Right ventricle myocardium superior (tissue), 1 donor: Measurements from ENCODE around the gene MT1E. TPM values are rescaled to one million over a fixed set of nuclear protein-coding genes. Genes with fewer than 3 reads are reported as not detected.

Experiments
- ATAC-seq: fragments of 200-7000 bp; cut with Tn5 transposase; one replicate; pipeline ENCODE4 v1.9.1; 2020; ENCODE audit warnings: mild to moderate bottlenecking; ENCODE audit not compliant: poor library complexity
- DNase-seq: peaks from one replicate; pipeline ENCODE4 v3.0.0-alpha.2; 2020
- intact Hi-C: fragments of 100-400 bp; cut with DNase I; formaldehyde crosslinking; loops from one replicate; pipeline ENCODE4 v1.11.2; 2022
- total RNA-seq: library from RNA; stranded (reverse); fragmentation: NEBNext Ultra II Directional; extraction: Animal tissue kit (Norgen Biotek cat#: 25700); gene quantifications from one replicate; pipeline ENCODE4 v1.2.1, GENCODE V29; 2021
- donor health status: DM: no; HTN: yes; CAD: no; lungs with severe emphysema.

Gene MT1E
- total RNA-seq, 1 donor from 2014 or later = 109 TPM

GRCh38 chr16:56605475-56605874 lies 20.1 kb upstream of the MT1E start:
- DNase-seq (no peak), ATAC-seq (no peak)
- intact Hi-C loops = no loop called here

- no peak for ATAC-seq
- no peak for DNase-seq
- intact Hi-C loops = no loop called here
These were observed 19.5 kb upstream of the MT1E start for GRCh38 chr16:56606071-56606475.

GRCh38 chr16:56606476-56607108 lies 19.0 kb upstream of the MT1E start:
- intact Hi-C loops = no loop called here
- DNase-seq (no peak), ATAC-seq (peak; percentile 1)

DNA sequence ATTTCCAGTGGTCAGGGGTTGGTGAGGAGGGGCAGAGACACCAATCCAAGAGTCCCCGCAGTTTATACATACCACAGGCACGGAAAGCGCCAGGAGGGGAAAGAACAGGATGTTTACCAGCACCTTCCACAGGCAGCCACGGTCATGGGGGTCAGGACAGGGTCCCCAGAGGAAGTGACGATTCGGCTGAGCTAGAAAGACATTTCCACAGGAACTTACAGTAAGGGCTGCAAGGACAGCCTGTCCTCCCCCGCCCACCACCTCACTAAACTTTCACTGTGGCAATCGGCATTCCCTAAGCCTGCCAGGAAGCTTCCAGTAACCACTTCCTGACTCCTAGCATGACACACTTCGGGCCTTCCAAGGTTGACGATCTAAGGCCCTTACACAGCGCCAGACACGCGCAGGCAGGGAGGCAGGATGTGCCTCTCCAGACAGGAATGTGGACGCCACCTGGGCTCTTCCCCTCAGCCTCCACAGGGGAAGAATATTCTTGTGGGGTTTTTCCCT lies 18.4 kb upstream of the MT1E start:
- intact Hi-C loops = no loop called here
- ATAC-seq (peak; percentile 0), DNase-seq (peak; percentile 84)

DNA sequence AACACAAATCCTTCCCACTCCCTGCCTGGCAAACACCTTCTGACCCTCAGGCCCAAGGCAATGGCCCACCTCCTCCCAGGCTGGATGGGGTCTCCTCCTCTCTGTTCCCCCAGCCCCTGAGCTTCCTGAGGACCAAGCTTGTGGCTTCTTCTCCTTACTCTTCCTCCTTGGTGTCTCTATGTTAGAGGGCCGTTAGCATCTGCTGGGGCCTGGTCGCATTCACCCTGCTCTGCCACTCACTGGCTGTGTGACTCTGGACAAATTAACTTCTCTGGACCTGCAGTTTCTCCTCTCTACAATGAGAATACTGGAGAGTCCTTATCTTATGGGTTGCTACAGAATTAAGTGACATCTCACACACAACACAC lies 17.9 kb upstream of the MT1E start:
- no peak for ATAC-seq
- DNase-seq = no peak
- intact Hi-C loops = loop anchor here (2.0 kb wide), 1 partner anchor 75 kb away; the partner anchor contains the start of gene MT1X

DNA sequence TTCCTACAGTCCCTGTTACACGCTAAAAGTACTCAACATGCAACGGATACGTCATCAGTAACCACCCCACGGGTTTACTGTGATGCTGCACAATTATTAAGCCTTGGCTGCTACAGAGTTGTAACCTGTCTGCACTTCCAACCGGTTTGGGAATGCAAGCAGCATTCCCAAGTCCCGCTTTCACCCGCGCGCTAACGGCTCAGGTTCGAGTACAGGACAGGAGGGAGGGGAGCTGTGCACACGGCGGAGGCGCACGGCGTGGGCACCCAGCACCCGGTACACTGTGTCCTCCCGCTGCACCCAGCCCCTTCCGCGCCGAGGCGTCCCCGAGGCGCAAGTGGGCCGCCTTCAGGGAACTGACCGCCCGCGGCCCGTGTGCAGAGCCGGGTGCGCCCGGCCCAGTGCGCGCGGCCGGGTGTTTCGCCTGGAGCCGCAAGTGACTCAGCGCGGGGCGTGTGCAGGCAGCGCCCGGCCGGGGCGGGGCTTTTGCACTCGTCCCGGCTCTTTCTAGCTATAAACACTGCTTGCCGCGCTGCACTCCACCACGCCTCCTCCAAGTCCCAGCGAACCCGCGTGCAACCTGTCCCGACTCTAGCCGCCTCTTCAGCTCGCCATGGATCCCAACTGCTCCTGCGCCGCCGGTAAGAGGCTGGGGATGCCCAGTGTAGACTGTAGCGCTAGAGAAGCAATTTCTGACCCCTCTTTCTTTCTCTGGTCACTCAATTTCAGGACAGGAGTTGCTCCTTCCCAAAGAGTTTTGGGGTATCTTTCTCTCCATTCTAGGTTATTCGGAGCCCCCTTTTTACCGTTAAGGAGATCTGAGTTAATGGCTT lies 17.3 kb upstream of the MT1E start, which contains the start of gene MT2A:
Gene MT2A (plus strand): TSS at position 542 of the 833 bp plus-strand sequence. CDS start 72 bp downstream, at position 614.
- intact Hi-C loops = loop anchor here (2.0 kb wide), 1 partner anchor 75 kb away; the partner anchor contains the start of gene MT1X
- ATAC-seq (peak; percentile 84), DNase-seq (peak; percentile 98)

- intact Hi-C loops = loop anchor here (2.0 kb wide), 1 partner anchor 74 kb away; the partner anchor contains the start of gene MT1X
- ATAC-seq (no peak), DNase-seq (no peak)
These were observed 16.6 kb upstream of the MT1E start for GRCh38 chr16:56608876-56609462.

DNA sequence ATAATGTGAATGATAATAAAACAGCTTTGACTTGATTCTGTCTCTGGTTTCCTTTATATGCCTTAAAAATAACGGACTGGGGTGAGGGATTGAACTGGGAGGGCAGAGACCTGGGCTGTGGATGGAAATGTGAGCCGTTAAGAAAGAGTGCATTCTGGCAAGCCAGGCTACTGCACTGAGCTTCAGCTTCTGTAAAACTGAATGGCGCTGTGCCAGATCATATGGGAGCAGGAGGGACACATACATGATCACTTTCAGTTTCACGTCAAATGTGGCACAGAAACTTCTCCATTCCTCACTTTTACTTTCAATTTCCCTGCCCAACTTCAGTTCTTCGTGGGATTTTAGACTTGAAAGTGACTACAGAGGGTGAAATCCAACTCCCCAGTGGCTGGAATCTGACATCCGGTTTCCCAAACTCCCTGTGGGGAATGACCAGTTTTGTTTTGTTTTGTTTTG lies 16.1 kb upstream of the MT1E start:
- DNase-seq (peak; percentile 70), ATAC-seq (peak; percentile 23)
- intact Hi-C loops = loop anchor here (2.0 kb wide), 1 partner anchor 73 kb away; the partner anchor contains the start of gene MT1X

- DNase-seq = no peak
- peak; percentile 3 for ATAC-seq
- intact Hi-C loops = no loop called here
These were observed 15.5 kb upstream of the MT1E start for GRCh38 chr16:56610017-56610608.

- DNase-seq = no peak
- ATAC-seq = no peak
- intact Hi-C loops = no loop called here
These were observed 14.9 kb upstream of the MT1E start for GRCh38 chr16:56610609-56611111.

GRCh38 chr16:56611281-56611833 lies 14.2 kb upstream of the MT1E start:
- ATAC-seq (peak; percentile 64), DNase-seq (peak; percentile 81)
- intact Hi-C loops = no loop called here

GRCh38 chr16:56613706-56614105 lies 11.9 kb upstream of the MT1E start:
- no peak for ATAC-seq
- DNase-seq = no peak
- intact Hi-C loops = no loop called here

- intact Hi-C loops = no loop called here
- no peak for DNase-seq
These were observed 11.0 kb upstream of the MT1E start for GRCh38 chr16:56614549-56614991.

DNA sequence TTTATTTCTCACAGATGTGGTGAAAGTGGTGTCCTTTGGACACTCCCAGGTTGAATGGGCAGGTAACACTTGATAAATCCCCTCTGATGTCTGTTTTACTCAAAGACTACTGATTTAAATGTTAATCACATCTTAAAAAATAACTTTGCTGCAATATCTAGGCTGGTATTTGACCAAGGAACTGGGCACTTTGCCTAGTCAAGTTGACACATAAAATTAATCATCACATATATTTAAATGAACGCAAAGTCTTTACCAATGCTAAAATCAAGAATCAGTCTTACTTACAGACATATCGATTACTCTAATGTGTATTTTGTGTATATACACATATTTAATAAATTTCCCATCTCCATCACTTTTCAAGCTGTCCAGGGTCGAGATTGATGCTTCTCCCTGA lies 10.2 kb upstream of the MT1E start:
- ATAC-seq = no peak
- intact Hi-C loops = no loop called here
- DNase-seq = no peak

More at GRCh38 chr16:56614549-56614991, 11.0 kb upstream of the MT1E start:
- ATAC-seq = no peak

GRCh38 chr16:56616608-56617211 lies 8.9 kb upstream of the MT1E start:
- peak; percentile 11 for ATAC-seq
- no peak for DNase-seq
- intact Hi-C loops = no loop called here

GRCh38 chr16:56617212-56618085 lies 8.1 kb upstream of the MT1E start:
- intact Hi-C loops = no loop called here
- peak; percentile 95 for ATAC-seq

DNA sequence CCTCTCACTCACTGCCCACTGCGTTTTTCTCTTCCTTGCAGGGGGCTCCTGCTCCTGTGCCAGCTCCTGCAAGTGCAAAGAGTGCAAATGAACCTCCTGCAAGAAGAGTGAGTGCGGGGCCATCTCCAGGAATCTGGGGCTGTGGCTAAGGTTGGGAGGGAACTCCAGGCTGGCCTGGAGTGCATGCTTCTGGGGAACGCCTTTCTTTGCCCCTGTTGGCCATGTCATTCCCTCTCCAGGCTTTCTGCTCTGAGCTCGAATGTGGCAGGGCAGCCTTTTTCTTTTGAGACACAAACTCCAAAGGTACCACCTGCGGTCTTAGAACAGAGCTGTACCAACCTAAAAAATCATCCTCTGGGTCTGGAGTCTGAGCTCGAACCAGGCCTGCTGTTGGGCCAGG lies 7.4 kb upstream of the MT1E start:
- DNase-seq (no peak), ATAC-seq (no peak)
- intact Hi-C loops = no loop called here

More at GRCh38 chr16:56617212-56618085, 8.1 kb upstream of the MT1E start:
- peak; percentile 92 for DNase-seq
